GM19467 (cell line): Measurements from ENCODE around the gene CKB.

Experiments used
- ATAC-seq: cut with Tn5 transposase; IDR thresholded peaks from one replicate; pipeline ENCODE4 v1.9.1; 2021; ENCODE audit warnings: mild to moderate bottlenecking, moderate library complexity; ENCODE audit not compliant: unreplicated experiment

The CKB gene

DNA sequence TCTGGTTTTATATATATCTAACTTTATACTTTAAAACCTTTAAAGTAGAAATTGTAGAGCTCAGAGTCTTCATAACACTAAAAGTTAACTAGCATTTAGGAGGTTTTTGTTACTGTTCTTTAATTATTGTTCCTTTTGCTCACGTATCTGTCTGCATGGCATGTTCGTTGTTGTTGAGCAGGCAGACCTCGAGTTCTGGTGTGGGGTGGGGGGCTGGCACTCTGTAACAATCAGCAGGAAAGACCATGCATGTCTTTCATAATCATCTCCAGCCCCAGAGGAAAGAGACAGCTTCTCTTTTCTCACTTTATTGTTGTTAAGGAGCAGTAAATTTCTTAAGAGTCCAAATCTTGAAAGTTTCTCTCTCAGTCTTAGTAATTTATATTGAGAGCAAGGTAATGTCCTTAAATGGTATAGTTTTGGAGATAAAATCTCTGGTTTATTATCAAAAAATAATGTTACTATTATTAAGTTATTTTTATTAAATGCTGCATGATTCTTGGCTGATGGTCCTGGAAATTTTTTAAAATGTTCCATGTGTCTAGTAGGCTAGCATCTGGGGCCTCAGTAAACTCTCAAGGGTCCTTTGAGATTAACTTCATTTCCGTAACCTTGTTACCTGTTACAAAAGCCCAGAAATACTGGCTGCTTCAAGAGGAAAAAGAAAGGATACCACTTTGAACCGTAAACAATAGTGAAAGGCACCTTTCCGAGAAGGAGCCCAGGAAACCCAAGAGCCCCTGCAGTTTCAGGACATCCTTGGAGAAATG, 30.3 kb downstream of the CKB start:
- no peak for ATAC-seq

- no peak for ATAC-seq
Observed at GRCh38 chr14:103491691-103492090, 30.9 kb downstream of the CKB start.

- no peak for ATAC-seq
Observed at GRCh38 chr14:103489621-103490020, 33.0 kb downstream of the CKB start.

DNA sequence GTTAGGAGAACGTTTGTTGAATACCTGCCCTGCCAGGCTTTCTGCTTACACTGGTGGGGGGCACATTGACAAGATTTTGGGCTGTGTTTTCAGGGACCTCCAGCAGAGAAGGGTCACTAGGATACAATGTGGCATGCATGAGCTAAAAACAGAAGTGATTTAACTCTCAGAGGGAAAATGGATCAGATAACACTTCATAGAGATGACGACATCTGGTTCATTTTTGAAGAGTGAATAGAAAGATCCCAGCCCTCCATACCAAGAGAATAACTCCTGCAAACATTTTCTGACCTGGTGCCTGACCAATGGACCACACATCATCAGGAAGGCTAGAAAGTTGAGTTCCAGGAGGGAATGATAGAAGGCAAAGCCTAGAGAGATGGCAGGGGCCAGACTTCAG, 33.7 kb downstream of the CKB start:
- ATAC-seq, result no peak

DNA sequence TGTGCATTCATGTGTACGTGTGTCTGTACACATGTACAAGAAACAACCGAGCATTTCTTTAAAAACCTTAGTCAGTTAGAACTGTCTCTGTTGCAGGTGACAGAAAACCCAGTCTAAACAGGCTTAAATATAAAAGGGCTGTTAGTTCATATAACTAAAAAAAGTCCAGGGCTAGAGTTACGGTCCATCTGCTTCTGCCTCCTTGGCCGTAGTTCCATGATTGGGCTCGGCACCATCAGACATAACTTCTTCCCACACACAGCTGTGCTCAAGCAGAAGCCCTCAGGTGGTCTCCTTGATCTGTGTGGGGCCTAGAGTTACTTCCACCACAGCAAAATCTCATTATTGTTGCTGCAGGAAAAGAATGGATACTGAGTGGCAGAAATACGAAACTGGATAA, 34.6 kb downstream of the CKB start:
- ATAC-seq, result no peak

GRCh38 chr14:103485504-103485903, 37.1 kb downstream of the CKB start:
- ATAC-seq, result no peak

GRCh38 chr14:103483600-103483999, 39.0 kb downstream of the CKB start:
- ATAC-seq, result no peak

DNA sequence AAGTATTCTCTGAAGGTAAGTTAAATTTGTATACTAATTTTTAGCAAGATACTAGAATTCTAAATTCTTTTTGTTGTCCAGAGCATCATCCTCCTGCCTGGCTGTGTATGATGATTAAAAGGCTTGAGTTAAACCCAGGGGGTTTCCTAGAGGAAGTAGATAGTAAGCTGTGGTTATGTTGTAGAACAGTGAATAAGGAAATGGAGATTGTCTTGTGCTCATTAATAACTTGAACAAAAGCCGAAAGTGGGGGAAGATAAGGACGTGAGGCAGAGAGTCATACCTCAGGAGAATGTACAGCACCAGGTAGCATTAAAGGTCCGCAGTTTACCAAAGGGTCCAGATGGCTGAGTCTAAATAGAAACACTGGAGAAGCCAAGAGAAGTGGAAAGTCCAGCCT, 42.0 kb downstream of the CKB start:
- no peak for ATAC-seq

- ATAC-seq, result no peak
Observed at GRCh38 chr14:103476631-103477030, 46.0 kb downstream of the CKB start.

DNA sequence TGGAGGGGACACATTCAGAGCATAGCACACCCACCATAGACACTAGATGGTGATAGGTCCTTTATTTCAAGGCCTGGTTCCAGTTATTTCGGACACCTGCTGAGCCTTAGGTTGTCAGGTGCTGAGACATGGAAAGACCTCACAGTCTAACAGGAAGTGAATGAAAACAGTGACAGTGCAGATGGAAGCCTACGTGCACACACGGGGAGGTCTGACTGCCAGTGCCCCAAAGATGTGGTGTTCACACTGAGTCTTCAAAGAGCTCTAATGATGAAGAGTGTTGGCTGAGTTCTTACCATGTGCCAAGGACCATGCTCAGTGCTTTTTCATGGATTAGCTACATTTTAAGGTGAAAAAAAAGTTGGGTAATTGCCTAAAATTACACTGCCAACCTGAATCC, 46.6 kb downstream of the CKB start:
- ATAC-seq, result no peak

GRCh38 chr14:103474893-103475292, 47.7 kb downstream of the CKB start:
- no peak for ATAC-seq

DNA sequence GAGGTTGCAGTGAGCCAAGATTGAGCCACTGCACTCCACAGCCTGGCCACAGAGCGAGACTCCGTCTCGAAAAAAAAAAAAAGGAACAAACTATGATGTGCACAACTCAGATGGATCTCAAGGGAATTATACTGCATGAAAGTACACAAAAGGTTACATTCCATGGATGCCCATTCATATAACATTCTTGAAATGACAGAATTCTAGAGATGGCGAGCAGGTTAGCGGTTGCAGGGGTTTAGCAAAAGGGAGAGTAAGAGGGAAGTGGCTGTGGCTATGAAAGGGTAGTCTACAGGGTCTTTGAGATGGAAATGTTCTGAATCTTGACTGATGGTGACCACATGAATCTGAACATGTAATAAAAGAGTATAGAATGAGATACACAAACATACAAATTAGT, 49.7 kb downstream of the CKB start:
- no peak for ATAC-seq
